Parathyroid adenoma (tissue), 2 donors: Measurements from ENCODE around the gene PRKAG3.

Experiments
- H2AFZ ChIP-seq: fragments of 300-600 bp; sonication (generic); one replicate; pipeline ENCODE4 v1.7.0; 2017; ENCODE audit warnings: antibody characterized with exemption, mild to moderate bottlenecking
- H3K27ac ChIP-seq: fragments of 300-600 bp; sonication (generic); one replicate; pipeline ENCODE4 v1.7.0; 2017
- H3K27me3 ChIP-seq: fragments of 300-600 bp; sonication (generic); one replicate; pipeline ENCODE4 v1.7.0; 2017; ENCODE audit warnings: low read length; ENCODE audit not compliant: control insufficient read depth, insufficient read depth
- H3K36me3 ChIP-seq: fragments of 300-600 bp; sonication (generic); one replicate; pipeline ENCODE4 v1.7.0; 2017; ENCODE audit warnings: low read length; ENCODE audit not compliant: control insufficient read depth, insufficient read depth
- H3K4me1 ChIP-seq: fragments of 300-600 bp; sonication (generic); one replicate; pipeline ENCODE4 v1.7.0; 2017; ENCODE audit warnings: control low read depth
- H3K4me2 ChIP-seq: fragments of 300-600 bp; sonication (generic); one replicate; pipeline ENCODE4 v1.7.0; 2017; ENCODE audit warnings: low read length
- H3K4me3 ChIP-seq: fragments of 300-600 bp; sonication (generic); one replicate; pipeline ENCODE4 v1.7.0; 2017; ENCODE audit warnings: low read depth, low read length
- H3K79me2 ChIP-seq: fragments of 300-600 bp; sonication (generic); one replicate; pipeline ENCODE4 v1.7.0; 2017; ENCODE audit warnings: control low read depth
- H3K9ac ChIP-seq: fragments of 300-600 bp; sonication (generic); one replicate; pipeline ENCODE4 v1.7.0; 2017; ENCODE audit warnings: mild to moderate bottlenecking
- H3K9me3 ChIP-seq: fragments of 300-600 bp; sonication (generic); one replicate; pipeline ENCODE4 v1.7.0; 2017; ENCODE audit warnings: low read length; ENCODE audit not compliant: control insufficient read depth
- CTCF ChIP-seq: fragments of 300-600 bp; sonication (generic); IDR thresholded peaks from one replicate; pipeline ENCODE4 v1.7.0; 2017; ENCODE audit warnings: antibody characterized with exemption, mild to moderate bottlenecking
- donor health status: primary hyperparathyroidism.

The PRKAG3 gene

GRCh38 chr2:218780851-218781690 is 50.5 kb downstream of the PRKAG3 start:
- H3K4me1 ChIP-seq = no peaks in the 10 kb centered on the region
- peak overlapping the region; percentile 57 for H3K27ac ChIP-seq
- no peaks in the 10 kb centered on the region for H3K36me3 ChIP-seq
- no peak for TF ChIP-seq CTCF
- peak overlapping the region; percentile 75 for H3K4me3 ChIP-seq
- peak overlapping the region; percentile 98 for H2AFZ ChIP-seq
- peak overlapping the region; percentile 80 for H3K4me2 ChIP-seq
- no peaks in the 10 kb centered on the region for H3K79me2 ChIP-seq
- no peaks in the 10 kb centered on the region for H3K27me3 ChIP-seq
- peak overlapping the region; percentile 65 for H3K9ac ChIP-seq
- no peaks in the 10 kb centered on the region for H3K9me3 ChIP-seq

- H3K9ac ChIP-seq = no peak overlapping the region
- no peaks in the 10 kb centered on the region for H3K27me3 ChIP-seq
- no peaks in the 10 kb centered on the region for H3K4me1 ChIP-seq
- no peak overlapping the region for H3K27ac ChIP-seq
- no peaks in the 10 kb centered on the region for H3K79me2 ChIP-seq
- TF ChIP-seq CTCF = no peak
- no peak overlapping the region for H3K4me2 ChIP-seq
- no peak overlapping the region for H2AFZ ChIP-seq
- H3K9me3 ChIP-seq = no peaks in the 10 kb centered on the region
- H3K36me3 ChIP-seq = no peaks in the 10 kb centered on the region
- no peak overlapping the region for H3K4me3 ChIP-seq
Measured at GRCh38 chr2:218780046-218780445, 51.6 kb downstream of the PRKAG3 start.

- H3K9ac ChIP-seq = no peak overlapping the region
- no peak overlapping the region for H3K4me3 ChIP-seq
- no peaks in the 10 kb centered on the region for H3K27me3 ChIP-seq
- no peaks in the 10 kb centered on the region for H3K9me3 ChIP-seq
- no peaks in the 10 kb centered on the region for H3K4me1 ChIP-seq
- no peak overlapping the region for H3K4me2 ChIP-seq
- no peak overlapping the region for H3K27ac ChIP-seq
- H2AFZ ChIP-seq = no peak overlapping the region
- no peak for TF ChIP-seq CTCF
- H3K36me3 ChIP-seq = no peaks in the 10 kb centered on the region
- no peaks in the 10 kb centered on the region for H3K79me2 ChIP-seq
Measured at GRCh38 chr2:218777276-218777990, 54.2 kb downstream of the PRKAG3 start.

GRCh38 chr2:218776488-218776887 is 55.1 kb downstream of the PRKAG3 start:
- Histone ChIP-seq H3K4me3 (no peak overlapping the region), H3K9ac (no peak overlapping the region), H2AFZ (no peak overlapping the region), H3K9me3 (no peaks in the 10 kb centered on the region), H3K27me3 (no peaks in the 10 kb centered on the region), H3K79me2 (no peaks in the 10 kb centered on the region), H3K4me1 (no peaks in the 10 kb centered on the region), H3K27ac (no peak overlapping the region), H3K36me3 (no peaks in the 10 kb centered on the region), H3K4me2 (no peak overlapping the region)
- TF ChIP-seq CTCF = no peak
